GM12864 (cell line): Measurements from ENCODE around the gene SLC9A7.

Experiments used
- DNase-seq: peaks from one replicate; pipeline ENCODE4 v3.0.0-alpha.2; 2011; ENCODE audit warnings: low read depth
- H3K4me3 ChIP-seq: 2 replicates; pipeline ENCODE4 v1.5.1; 2011; ENCODE audit warnings: mild to moderate bottlenecking, low read depth, low read length, control low read depth
- CTCF ChIP-seq: IDR thresholded peaks from 2 replicates; pipeline ENCODE4 v1.5.1; 2011; ENCODE audit warnings: low read depth, mild to moderate bottlenecking, moderate library complexity, low read length, control low read depth, inconsistent platforms; ENCODE audit errors: missing control alignments

The SLC9A7 gene

GRCh38 chrX:46673620-46674359 is 85.1 kb downstream of the SLC9A7 start:
- TF ChIP-seq CTCF = no peak
- H3K4me3 ChIP-seq = no peak overlapping the region

GRCh38 chrX:46670316-46670715 is 88.6 kb downstream of the SLC9A7 start:
- TF ChIP-seq CTCF = no peak
- H3K4me3 ChIP-seq = no peak overlapping the region
- no peak for DNase-seq

More at GRCh38 chrX:46673620-46674359, 85.1 kb downstream of the SLC9A7 start:
- DNase-seq = no peak

- no peak for TF ChIP-seq CTCF
- no peak for DNase-seq
- no peak overlapping the region for H3K4me3 ChIP-seq
Measured at GRCh38 chrX:46666831-46667230, 92.1 kb downstream of the SLC9A7 start.

GRCh38 chrX:46665232-46666152 is 93.4 kb downstream of the SLC9A7 start:
- TF ChIP-seq CTCF = no peak
- H3K4me3 ChIP-seq = no peak overlapping the region
- no peak for DNase-seq

- H3K4me3 ChIP-seq = no peak overlapping the region
- no peak for TF ChIP-seq CTCF
- DNase-seq = no peak
Measured at GRCh38 chrX:46662188-46662958, 96.5 kb downstream of the SLC9A7 start.

- H3K4me3 ChIP-seq = no peak overlapping the region
- peak; percentile 21 for TF ChIP-seq CTCF
- no peak for DNase-seq
Measured at GRCh38 chrX:46653482-46653881, 105.4 kb downstream of the SLC9A7 start.
